Mucosa of descending colon (tissue), 3 donors: Measurements from ENCODE around the gene CDK5RAP2. TPM values are rescaled to one million over a fixed set of nuclear protein-coding genes. Genes with fewer than 3 reads are reported as not detected.

ENCODE experiments used
- ATAC-seq: fragments of 200-7000 bp; cut with Tn5 transposase; one replicate; pipeline ENCODE4 v1.9.1; 2020; ENCODE audit warnings: mild to moderate bottlenecking, moderate library complexity
- DNase-seq, 3 donors: peaks; one replicate each; pipeline ENCODE4 v3.0.0-alpha.2; 2020
- H3K36me3 ChIP-seq: fragments of 200-600 bp; one replicate; pipeline ENCODE4 v1.8.0; 2021; ENCODE audit warnings: low read depth, mild to moderate bottlenecking
- H3K4me1 ChIP-seq: fragments of 200-600 bp; one replicate; pipeline ENCODE4 v1.8.0; 2021; ENCODE audit warnings: low read depth, mild to moderate bottlenecking
- H3K4me3 ChIP-seq: fragments of 200-600 bp; one replicate; pipeline ENCODE4 v1.8.0; 2021; ENCODE audit warnings: mild to moderate bottlenecking
- H3K9me3 ChIP-seq: fragments of 200-600 bp; one replicate; pipeline ENCODE4 v1.8.0; 2021; ENCODE audit warnings: mild to moderate bottlenecking
- CTCF ChIP-seq: fragments of 200-600 bp; IDR thresholded peaks from one replicate; pipeline ENCODE4 v1.8.0; 2022; ENCODE audit warnings: antibody characterized with exemption, mild to moderate bottlenecking
- intact Hi-C, 2 donors: fragments of 100-400 bp; cut with DNase I in 1 of 2; cut with micrococcal nuclease in 1 of 2; formaldehyde crosslinking; loops; one replicate each; pipeline versions ENCODE4 v1.11.0 to v1.11.1; 2022; cut with DNase I, micrococcal nuclease
- total RNA-seq, 3 donors: library from RNA; stranded (reverse); fragmentation: NEBNext Ultra II Directional in 2 of 3; extraction: Animal tissue kit (Norgen Biotek cat#: 25700) in 2 of 3; gene quantifications; one replicate each; pipeline versions ENCODE4 v1.2.1 to v1.2.4, GENCODE V29; 2021 to 2023
- donor health status: DM: no; HTN: no; CAD: no; lungs with moderate emphysema.
- donor health status: DM: no; HTN: no; CAD: no.
- donor health status: DM: no; HTN: yes; CAD: no.

The CDK5RAP2 gene
- total RNA-seq, 3 donors from 2014 or later = 27.0 to 62.4 (median 35.1) TPM

GRCh38 chr9:120368799-120369198 is 211.2 kb downstream of the CDK5RAP2 start:
- DNase-seq = no peak
- Histone ChIP-seq H3K4me1 (no peaks in the 10 kb centered on the region), H3K36me3 (no peaks in the 10 kb centered on the region), H3K4me3 (no peak overlapping the region), H3K9me3 (no peaks in the 10 kb centered on the region)
- intact Hi-C loops = no loop called here
- TF ChIP-seq CTCF = no peak
- ATAC-seq = no peak

- Histone ChIP-seq H3K4me3 (no peak overlapping the region), H3K36me3 (no peaks in the 10 kb centered on the region), H3K4me1 (no peaks in the 10 kb centered on the region), H3K9me3 (no peaks in the 10 kb centered on the region)
- DNase-seq (no peak), ATAC-seq (peak; percentile 21)
- no peak for TF ChIP-seq CTCF
- intact Hi-C loops = no loop called here
These were observed 213.3 kb downstream of the CDK5RAP2 start for GRCh38 chr9:120366644-120367019.

- no peak for TF ChIP-seq CTCF
- Histone ChIP-seq H3K36me3 (no peaks in the 10 kb centered on the region), H3K4me1 (no peaks in the 10 kb centered on the region), H3K9me3 (no peaks in the 10 kb centered on the region), H3K4me3 (no peak overlapping the region)
- DNase-seq (no peak), ATAC-seq (no peak)
- intact Hi-C loops = no loop called here
These were observed 214.6 kb downstream of the CDK5RAP2 start for GRCh38 chr9:120365386-120365785.

- no peak for TF ChIP-seq CTCF
- DNase-seq = no peak
- H3K4me3 ChIP-seq = no peak overlapping the region
- H3K4me1 ChIP-seq = no peaks in the 10 kb centered on the region
- no peaks in the 10 kb centered on the region for H3K36me3 ChIP-seq
- ATAC-seq = no peak
- no peaks in the 10 kb centered on the region for H3K9me3 ChIP-seq
- intact Hi-C loops = no loop called here
These were observed 216.3 kb downstream of the CDK5RAP2 start for GRCh38 chr9:120363697-120364096.

GRCh38 chr9:120362446-120362845 is 217.5 kb downstream of the CDK5RAP2 start:
- no peak for TF ChIP-seq CTCF
- intact Hi-C loops = no loop called here

GRCh38 chr9:120361551-120361950 is 218.4 kb downstream of the CDK5RAP2 start:
- no peaks in the 10 kb centered on the region for H3K9me3 ChIP-seq
- intact Hi-C loops = no loop called here
- no peaks in the 10 kb centered on the region for H3K4me1 ChIP-seq
- H3K36me3 ChIP-seq = no peaks in the 10 kb centered on the region
- TF ChIP-seq CTCF = no peak
- ATAC-seq (no peak), DNase-seq (no peak)
- H3K4me3 ChIP-seq = no peak overlapping the region

More at GRCh38 chr9:120362446-120362845, 217.5 kb downstream of the CDK5RAP2 start:
- H3K4me1 ChIP-seq = no peaks in the 10 kb centered on the region
- no peaks in the 10 kb centered on the region for H3K36me3 ChIP-seq
- ATAC-seq (no peak), DNase-seq (no peak)
- no peak overlapping the region for H3K4me3 ChIP-seq
- no peaks in the 10 kb centered on the region for H3K9me3 ChIP-seq
